ENCODE measurements around the gene WNT9B.

Gene WNT9B

DNA sequence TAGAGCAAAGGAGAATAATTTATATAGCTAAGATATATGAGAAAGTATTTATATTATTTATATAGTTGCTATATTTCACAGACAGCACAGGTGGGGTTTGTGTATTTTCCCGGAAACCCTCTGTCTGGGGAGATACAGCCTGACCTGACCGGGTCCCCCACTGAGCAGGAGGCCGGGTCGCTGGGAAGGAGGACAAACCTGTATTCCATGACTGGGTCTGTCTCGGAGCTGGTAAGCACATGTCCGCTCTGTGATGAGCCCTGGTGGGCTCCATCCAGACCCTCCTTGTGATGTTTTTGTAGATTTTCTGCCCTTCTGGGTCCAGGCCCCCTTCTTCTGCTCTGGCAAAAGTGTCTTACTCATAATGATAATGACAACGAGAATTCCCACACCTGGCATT, 27.7 kb downstream of the WNT9B start:
- FAIRE-seq: no peak
- no peak for TF ChIP-seq CTCF (IDR thresholded peaks at IDR 0.05; ENCODE audit: insufficient read depth, missing control alignments)
- no peak for DNase-seq (ENCODE audit: insufficient read length, low spot score)

- no peak for TF ChIP-seq CTCF (IDR thresholded peaks at IDR 0.05; ENCODE audit: insufficient read depth, missing control alignments)
- DNase-seq (ENCODE audit: insufficient read length, low spot score) (no peak), FAIRE-seq (no peak)
Observed at GRCh38 chr17:46881015-46881414, 29.6 kb downstream of the WNT9B start.

- no peak for FAIRE-seq
- TF ChIP-seq CTCF (IDR thresholded peaks at IDR 0.05; ENCODE audit: insufficient read depth, missing control alignments): no peak
- no peak for DNase-seq (ENCODE audit: insufficient read length, low spot score)
Observed at GRCh38 chr17:46882666-46883065, 31.3 kb downstream of the WNT9B start.

GRCh38 chr17:46883871-46884520, 32.6 kb downstream of the WNT9B start:
- no peak for DNase-seq (ENCODE audit: insufficient read length, low spot score)
- TF ChIP-seq CTCF (IDR thresholded peaks at IDR 0.05; ENCODE audit: insufficient read depth, missing control alignments): no peak
- FAIRE-seq: no peak

GRCh38 chr17:46884552-46884951, 33.2 kb downstream of the WNT9B start:
- no peak for TF ChIP-seq CTCF (IDR thresholded peaks at IDR 0.05; ENCODE audit: insufficient read depth, missing control alignments)
- FAIRE-seq (no peak), DNase-seq (ENCODE audit: insufficient read length, low spot score) (no peak)

DNA sequence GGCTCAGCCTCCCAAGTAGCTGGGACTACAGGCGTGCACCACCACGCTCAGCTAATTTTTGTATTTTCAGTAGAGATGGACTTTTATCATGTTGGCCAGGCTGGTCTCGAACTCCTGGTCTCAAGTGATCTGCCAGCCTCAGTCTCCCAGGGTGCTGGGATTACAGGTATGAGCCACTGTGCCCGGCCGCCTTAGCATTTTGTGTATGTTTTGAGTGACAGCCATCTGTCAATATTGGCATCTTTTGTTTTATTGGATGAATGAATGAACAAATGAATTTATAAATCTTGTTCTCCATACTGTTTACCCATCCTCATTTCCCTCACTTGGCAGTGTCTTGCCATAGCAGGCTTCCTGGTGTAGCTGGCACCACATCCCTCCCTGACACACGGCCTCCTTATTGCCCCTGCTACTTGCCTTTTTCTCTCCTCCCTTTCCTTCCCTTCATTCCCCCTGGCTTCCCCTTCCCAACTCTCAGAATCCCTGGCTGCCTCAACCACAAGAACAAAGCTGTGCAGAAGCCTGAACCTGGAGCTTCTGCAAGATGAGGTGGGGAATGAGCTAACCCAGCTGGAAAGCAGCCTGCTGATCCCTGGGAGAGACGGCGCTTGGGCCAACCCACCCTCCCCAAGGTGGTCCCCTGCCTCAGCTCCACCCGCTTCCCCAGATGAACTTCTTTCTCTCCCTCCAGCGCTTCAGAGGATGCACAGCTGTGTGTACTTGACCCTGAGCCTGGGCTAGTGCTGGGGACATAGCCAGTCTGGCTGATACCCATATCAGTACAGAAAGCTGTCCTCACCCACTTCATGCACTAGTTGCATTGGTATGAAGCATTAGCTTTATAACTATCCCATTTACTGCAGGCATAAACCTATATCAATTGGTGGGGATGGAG, 34.3 kb downstream of the WNT9B start:
- DNase-seq (ENCODE audit: insufficient read length, low spot score) (no peak), FAIRE-seq (no peak)
- no peak for TF ChIP-seq CTCF (IDR thresholded peaks at IDR 0.05; ENCODE audit: insufficient read depth, missing control alignments)

DNA sequence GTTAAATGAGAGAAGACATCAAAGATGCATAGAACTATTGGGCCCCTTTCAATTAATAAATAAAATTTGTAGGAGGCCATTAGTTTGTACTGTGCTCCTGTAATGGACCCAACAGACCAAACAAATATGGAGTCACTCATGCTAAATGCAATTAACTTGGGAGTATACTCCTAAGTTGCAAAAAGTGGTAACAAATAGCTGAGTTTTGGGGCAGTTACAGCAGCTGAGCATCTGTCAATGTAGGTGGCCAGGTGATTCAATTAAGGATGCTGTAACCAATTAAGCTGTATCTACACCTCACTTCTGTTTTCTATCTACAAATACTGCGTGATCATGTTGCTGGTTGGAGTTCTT, 34.9 kb downstream of the WNT9B start:
- no peak for TF ChIP-seq CTCF (IDR thresholded peaks at IDR 0.05; ENCODE audit: insufficient read depth, missing control alignments)
- no peak for FAIRE-seq
- no peak for DNase-seq (ENCODE audit: insufficient read length, low spot score)
